Endothelial cell of umbilical vein (primary cell): Measurements from ENCODE around the gene DCDC1. TPM values are rescaled to one million over a fixed set of nuclear protein-coding genes. Genes with fewer than 3 reads are reported as not detected.

Source experiments
- BruUV-seq: library from RNA; stranded (reverse); fragments of 400-500 nt; replicated peaks from 2 replicates; lab custom pipeline; 2021; lab: Mats Ljungman, UMichigan
- CTCF ChIA-PET: fragments of 300-600, 350-600 bp; sonication (Branson Sonifier 250); formaldehyde crosslinking; loops from one replicate; lab custom pipeline; 2021; ENCODE audit warnings: antibody characterized with exemption, inconsistent platforms; lab: Charles Lee
- POLR2A ChIA-PET: fragments of 300-600, 350-600 bp; sonication (Branson Sonifier 250); formaldehyde crosslinking; loops from one replicate; lab custom pipeline; 2021; ENCODE audit warnings: antibody characterized with exemption, inconsistent platforms; lab: Charles Lee
- DNase-seq: peaks from one replicate; pipeline ENCODE4 v3.0.0-alpha.2; 2011; ENCODE audit warnings: low read depth, low spot score
- FAIRE-seq: peaks from 2 replicates; lab custom pipeline; 2011; peaks lifted over from hg19 to GRCh38; lab: Jason Lieb, UNC
- H2AFZ ChIP-seq: 2 replicates; pipeline ENCODE4 v1.6.0; 2012; ENCODE audit warnings: low read depth, low read length, control low read depth, inconsistent platforms
- H3K27ac ChIP-seq: 2 replicates; pipeline ENCODE4 v1.5.1; 2011; ENCODE audit warnings: low read depth, mild to moderate bottlenecking, control low read depth, low read length, moderate library complexity; ENCODE audit not compliant: insufficient read depth
- H3K27me3 ChIP-seq, 2 experiments: 2 replicates each; pipeline versions ENCODE4 v1.6.0 to v1.6.1; 2011; ENCODE audit warnings: low read length in 2 of 2, mixed read lengths in 1 of 2; ENCODE audit not compliant: control insufficient read depth in 2 of 2, insufficient read depth in 2 of 2
- H3K36me3 ChIP-seq, 2 experiments: 2 replicates in 1 of 2; 3 replicates in 1 of 2; pipeline ENCODE4 v1.5.1; 2011; ENCODE audit warnings: low read length in 2 of 2, mild to moderate bottlenecking in 1 of 2, moderate library complexity in 1 of 2; ENCODE audit not compliant: control insufficient read depth in 2 of 2, insufficient read depth in 2 of 2; ENCODE audit errors: extremely low read depth in 1 of 2
- H3K4me1 ChIP-seq: 3 replicates; pipeline ENCODE4 v1.5.1; 2011; ENCODE audit warnings: mild to moderate bottlenecking, low read length; ENCODE audit not compliant: control insufficient read depth, insufficient read depth; ENCODE audit errors: extremely low read depth
- H3K4me2 ChIP-seq: 2 replicates; pipeline ENCODE4 v1.6.1; 2011; ENCODE audit warnings: low read length, control low read depth, mixed read lengths; ENCODE audit not compliant: insufficient read depth
- H3K4me3 ChIP-seq, 3 experiments: fragments of 200-600 bp in 1 of 3; sonication (generic), shearing (Covaris generic) in 1 of 3; replicated peaks in 1 of 3; 2 replicates each; pipeline ENCODE4 v1.5.1; 2011 to 2016; ENCODE audit warnings: control low read depth in 3 of 3, low read length in 3 of 3, mild to moderate bottlenecking in 2 of 3, inconsistent platforms in 1 of 3, low read depth in 1 of 3, moderate library complexity in 1 of 3; ENCODE audit not compliant: insufficient read depth in 1 of 3
- H3K79me2 ChIP-seq: 2 replicates; pipeline ENCODE4 v1.6.0; 2012; ENCODE audit warnings: low read length, inconsistent platforms; ENCODE audit not compliant: control insufficient read depth, insufficient read depth
- H3K9ac ChIP-seq: replicated peaks from 2 replicates; pipeline ENCODE3; 2011; ENCODE audit warnings: low read length, control low read depth; ENCODE audit not compliant: insufficient read depth; ENCODE audit errors: extremely low read depth
- H3K9me1 ChIP-seq: replicated peaks from 3 replicates; pipeline ENCODE4 v1.6.0; 2011; ENCODE audit warnings: mild to moderate bottlenecking, low read length; ENCODE audit not compliant: control insufficient read depth, insufficient read depth; ENCODE audit errors: extremely low read depth
- H3K9me3 ChIP-seq: replicated peaks from 2 replicates; pipeline ENCODE4 v1.5.1; 2012; ENCODE audit warnings: low read length, inconsistent platforms; ENCODE audit not compliant: control insufficient read depth, insufficient read depth
- H4K20me1 ChIP-seq: replicated peaks from 2 replicates; pipeline ENCODE3; 2011; ENCODE audit warnings: mild to moderate bottlenecking, low read length; ENCODE audit not compliant: control insufficient read depth, insufficient read depth; ENCODE audit errors: extremely low read depth
- CTCF ChIP-seq, 2 donors: IDR thresholded peaks; 1 replicate in 1 of 2; 2 replicates in 1 of 2; pipeline ENCODE4 v1.5.1; 2011; ENCODE audit warnings: low read length in 2 of 2, mild to moderate bottlenecking in 2 of 2, moderate library complexity in 2 of 2, control low read depth in 1 of 2, inconsistent platforms in 1 of 2, low read depth in 1 of 2; ENCODE audit not compliant: insufficient read depth in 1 of 2; ENCODE audit errors: extremely low read depth in 1 of 2
- EZH2 ChIP-seq: IDR thresholded peaks from 2 replicates; pipeline ENCODE4 v1.6.1; 2012; ENCODE audit warnings: borderline replicate concordance, low read depth, mild to moderate bottlenecking, moderate library complexity, low read length, inconsistent platforms; ENCODE audit not compliant: severe bottlenecking
- FOS ChIP-seq: IDR thresholded peaks from 2 replicates; pipeline ENCODE4 v1.6.1; 2011; ENCODE audit warnings: mild to moderate bottlenecking, low read length, moderate library complexity, borderline replicate concordance; ENCODE audit not compliant: insufficient read depth
- GATA2 ChIP-seq: IDR thresholded peaks from 2 replicates; pipeline ENCODE4 v1.7.0; 2011; ENCODE audit warnings: low read depth, mild to moderate bottlenecking, moderate library complexity, mixed read lengths, low read length; ENCODE audit not compliant: insufficient read length, insufficient read depth
- JUN ChIP-seq: IDR thresholded peaks from 2 replicates; pipeline ENCODE4 v1.6.1; 2011; ENCODE audit warnings: borderline replicate concordance, low read depth; ENCODE audit not compliant: insufficient read length, insufficient read depth
- MAX ChIP-seq: IDR thresholded peaks from 2 replicates; pipeline ENCODE4 v1.6.1; 2011; ENCODE audit not compliant: insufficient read depth, insufficient read length
- MYC ChIP-seq: IDR thresholded peaks from one replicate; pipeline ENCODE4 v1.6.1; 2011; ENCODE audit warnings: mild to moderate bottlenecking, low read depth, low read length
- POLR2A ChIP-seq: IDR thresholded peaks from 2 replicates; pipeline ENCODE4 v1.6.1; 2012; ENCODE audit warnings: low read depth, mild to moderate bottlenecking, control low read depth, low read length
- POLR2AphosphoS5 ChIP-seq: IDR thresholded peaks from 2 replicates; pipeline ENCODE4 v1.6.1; 2012; ENCODE audit warnings: low read depth, mild to moderate bottlenecking, control low read depth, low read length, moderate library complexity; ENCODE audit not compliant: insufficient read depth
- dilution Hi-C: fragments of 300-500 bp; cut with MboI; formaldehyde crosslinking; loops from one replicate; pipeline ENCODE4 v1.15.0; 2019; ENCODE audit warnings: low sequenced_read_pairs; ENCODE audit not compliant: extremely low pct_ligation_motif_present
- intact Hi-C: fragments of 100-400 bp; cut with micrococcal nuclease; formaldehyde crosslinking; loops from one replicate; pipeline ENCODE4 v1.10.0; 2022
- polyA plus RNA-seq, 4 experiments: library from polyadenylated mRNA; depleted of rRNA in 3 of 4; stranded (reverse) in 3 of 4; unstranded in 1 of 4; fragments of >200 nt; gene quantifications; 2 replicates each; pipeline versions ENCODE4 v1.2.1 to v1.2.3, GENCODE V29; 2011 to 2012; ENCODE audit warnings: missing spikeins in 1 of 4
- total RNA-seq: library from RNA; stranded (reverse); gene quantifications from 2 replicates; pipeline ENCODE4 v1.2.3, GENCODE V29; 2021

DCDC1 gene
- total and polyA plus RNA-seq, 2 donors (not counting 3 experiments of a cell fraction or from before 2014, with no cell fraction given), result 0.04 TPM; not detected in 1

GRCh38 chr11:30837252-30837651 is 532.3 kb downstream of the DCDC1 start:
- H4K20me1 ChIP-seq, result no peaks in the 10 kb centered on the region
- ChIA-PET CTCF (no interaction called here), POLR2A (no interaction called here)
- H3K4me3 ChIP-seq, result no peak overlapping the region
- no peak overlapping the region for H2AFZ ChIP-seq
- H3K9me1 ChIP-seq, result no peaks in the 10 kb centered on the region
- intact Hi-C loops, result no loop called here
- no peaks in the 10 kb centered on the region for H3K36me3 ChIP-seq
- FAIRE-seq, result no peak
- no peak overlapping the region for H3K4me2 ChIP-seq
- dilution Hi-C loops, result no loop called here
- no peaks in the 10 kb centered on the region for H3K27me3 ChIP-seq
- H3K9ac ChIP-seq, result no peak overlapping the region
- H3K9me3 ChIP-seq, result no peaks in the 10 kb centered on the region
- no peak for DNase-seq
- H3K27ac ChIP-seq, result no peak overlapping the region
- no peaks in the 10 kb centered on the region for H3K4me1 ChIP-seq
- H3K79me2 ChIP-seq, result no peaks in the 10 kb centered on the region
- no TSS peak for BruUV-seq
- TF ChIP-seq MYC, result no peak
- TF ChIP-seq JUN, result no peak
- no peak for TF ChIP-seq POLR2A
- TF ChIP-seq GATA2, result no peak
- TF ChIP-seq FOS, result no peak
- TF ChIP-seq POLR2AphosphoS5, result no peak
- no peak for TF ChIP-seq MAX
- no peak for TF ChIP-seq CTCF (IDR thresholded peaks at IDR 0.05; ENCODE audit: extremely low read depth in 1 of 2, insufficient read depth in 1 of 2, low read depth in 1 of 2, low read length in 2 of 2)
- TF ChIP-seq EZH2, result no peak
